HUES6 (cell line): ENCODE measurements around the gene TM4SF5.

Experiments used
- H3K27ac ChIP-seq: 2 replicates; pipeline ENCODE4 v1.7.0; 2013; ENCODE audit warnings: low read depth, mild to moderate bottlenecking, low read length, inconsistent platforms
- H3K27me3 ChIP-seq: 2 replicates; pipeline ENCODE4 v1.6.1; 2013; ENCODE audit warnings: low read length; ENCODE audit not compliant: control insufficient read depth, insufficient read depth
- H3K36me3 ChIP-seq: 2 replicates; pipeline ENCODE4 v1.6.1; 2013; ENCODE audit warnings: low read length; ENCODE audit not compliant: control insufficient read depth, insufficient read depth
- H3K4me1 ChIP-seq: 2 replicates; pipeline ENCODE4 v1.6.1; 2013; ENCODE audit warnings: low read length; ENCODE audit not compliant: control insufficient read depth, insufficient read depth
- H3K4me3 ChIP-seq: 2 replicates; pipeline ENCODE4 v1.5.1; 2013; ENCODE audit warnings: low read depth, low read length
- H3K9ac ChIP-seq: one replicate; pipeline ENCODE4 v1.6.1; 2013; ENCODE audit warnings: mild to moderate bottlenecking, low read length
- H3K9me3 ChIP-seq: 2 replicates; pipeline ENCODE4 v1.6.1; 2013; ENCODE audit warnings: low read depth, low read length; ENCODE audit not compliant: control insufficient read depth, insufficient read depth

Gene TM4SF5

GRCh38 chr17:4748686-4749085 is 23.0 kb upstream of the TM4SF5 start:
- Histone ChIP-seq H3K4me3 (no peak overlapping the region), H3K27me3 (peaks cover 25% of the 10 kb centered on the region), H3K9ac (no peak overlapping the region), H3K4me1 (peaks cover 9% of the 10 kb centered on the region), H3K36me3 (no peaks in the 10 kb centered on the region), H3K9me3 (no peaks in the 10 kb centered on the region), H3K27ac (no peak overlapping the region)

DNA sequence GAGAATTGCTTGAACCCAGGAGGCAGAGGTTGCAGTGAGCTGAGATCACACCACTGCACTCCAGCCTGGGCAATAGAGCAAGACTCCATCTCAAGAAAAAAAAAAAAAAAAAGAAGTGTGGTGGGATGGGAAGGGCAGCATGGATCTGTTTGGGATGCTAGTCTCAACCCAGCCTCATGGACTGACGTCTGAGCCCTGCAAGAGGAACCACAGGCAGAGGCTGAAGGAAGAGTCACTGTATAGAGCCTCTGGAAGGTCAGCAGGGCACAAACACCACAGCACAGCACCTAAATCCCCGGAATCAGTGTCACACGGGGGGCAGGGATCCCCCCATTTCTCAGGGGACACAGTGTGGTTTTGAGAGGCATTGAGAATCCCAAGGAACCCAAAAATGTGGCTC is 21.1 kb upstream of the TM4SF5 start:
- H3K4me1 ChIP-seq, result peaks cover 5% of the 10 kb centered on the region; the same call in 1 of the 2 replicates
- no peak overlapping the region for H3K9ac ChIP-seq
- H3K9me3 ChIP-seq, result no peaks in the 10 kb centered on the region
- H3K27me3 ChIP-seq, result peaks cover 13% of the 10 kb centered on the region; the same call in 1 of the 2 replicates
- no peak overlapping the region for H3K4me3 ChIP-seq
- H3K27ac ChIP-seq, result no peak overlapping the region
- no peaks in the 10 kb centered on the region for H3K36me3 ChIP-seq

- H3K9ac ChIP-seq, result no peak overlapping the region
- H3K9me3 ChIP-seq, result no peaks in the 10 kb centered on the region
- H3K27ac ChIP-seq, result no peak overlapping the region
- H3K36me3 ChIP-seq, result no peaks in the 10 kb centered on the region
- H3K4me1 ChIP-seq, result no peaks in the 10 kb centered on the region
- peaks cover 7% of the 10 kb centered on the region; the same call in 1 of the 2 replicates for H3K27me3 ChIP-seq
- H3K4me3 ChIP-seq, result no peak overlapping the region
Observed at GRCh38 chr17:4751932-4752331, 19.8 kb upstream of the TM4SF5 start.

DNA sequence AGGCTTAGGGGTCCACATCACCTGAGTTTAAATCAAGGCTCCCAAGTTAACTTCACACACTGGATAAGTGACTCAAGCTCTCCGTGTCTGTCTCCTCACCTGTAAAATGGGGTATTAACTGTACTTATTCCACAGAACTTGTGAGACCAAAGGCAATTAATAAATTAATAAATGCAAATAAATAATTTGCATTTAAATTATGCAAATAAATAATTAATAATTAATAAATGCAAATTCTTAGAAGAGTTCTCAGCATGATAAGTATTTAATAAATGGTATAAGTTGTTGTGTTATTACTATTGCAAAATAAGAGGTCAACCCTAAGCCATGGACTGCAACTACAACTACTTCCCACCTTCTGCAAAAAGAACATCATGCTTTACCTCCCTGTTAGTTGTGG is 18.3 kb upstream of the TM4SF5 start:
- no peak overlapping the region for H3K27ac ChIP-seq
- no peaks in the 10 kb centered on the region for H3K9me3 ChIP-seq

DNA sequence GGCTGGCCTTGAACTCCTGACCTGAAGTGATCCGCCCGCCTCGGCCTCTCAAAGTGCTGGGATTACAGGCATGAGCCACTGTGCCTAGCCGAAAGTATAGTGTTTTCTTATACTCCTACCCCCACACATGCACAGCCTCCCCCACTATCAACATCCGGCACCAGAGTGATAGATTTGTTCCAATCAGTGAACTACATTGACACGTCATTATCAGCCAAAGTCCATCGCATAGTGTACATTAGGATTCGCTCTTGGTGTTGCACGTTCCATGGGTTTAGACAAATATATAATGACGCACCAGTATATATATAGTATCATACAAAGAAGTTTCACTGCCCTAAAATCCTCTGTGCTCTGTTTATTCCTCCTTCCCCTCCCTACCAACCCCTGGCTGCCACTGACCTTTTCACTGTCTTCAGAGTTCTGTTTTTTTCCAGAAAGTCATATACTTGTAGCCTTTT is 11.9 kb upstream of the TM4SF5 start:
- Histone ChIP-seq H3K4me1 (no peaks in the 10 kb centered on the region), H3K4me3 (no peak overlapping the region), H3K36me3 (no peaks in the 10 kb centered on the region), H3K9ac (no peak overlapping the region), H3K27ac (no peak overlapping the region), H3K27me3 (peaks cover 3% of the 10 kb centered on the region; the same call in 1 of the 2 replicates), H3K9me3 (no peaks in the 10 kb centered on the region)

More for the DNA sequence above, 18.3 kb upstream of the TM4SF5 start:
- Histone ChIP-seq H3K4me1 (no peaks in the 10 kb centered on the region), H3K36me3 (no peaks in the 10 kb centered on the region), H3K9ac (no peak overlapping the region), H3K4me3 (no peak overlapping the region), H3K27me3 (peaks cover 7% of the 10 kb centered on the region; the same call in 1 of the 2 replicates)

- Histone ChIP-seq H3K9me3 (no peaks in the 10 kb centered on the region), H3K27me3 (no peaks in the 10 kb centered on the region), H3K27ac (no peak overlapping the region), H3K9ac (no peak overlapping the region), H3K4me1 (no peaks in the 10 kb centered on the region), H3K36me3 (no peaks in the 10 kb centered on the region), H3K4me3 (no peak overlapping the region)
Observed at GRCh38 chr17:4764595-4764994, 7.1 kb upstream of the TM4SF5 start.

GRCh38 chr17:4766201-4766600 is 5.5 kb upstream of the TM4SF5 start:
- Histone ChIP-seq H3K27me3 (no peaks in the 10 kb centered on the region), H3K9me3 (no peaks in the 10 kb centered on the region), H3K36me3 (no peaks in the 10 kb centered on the region), H3K4me1 (no peaks in the 10 kb centered on the region), H3K9ac (no peak overlapping the region), H3K4me3 (no peak overlapping the region), H3K27ac (no peak overlapping the region)

DNA sequence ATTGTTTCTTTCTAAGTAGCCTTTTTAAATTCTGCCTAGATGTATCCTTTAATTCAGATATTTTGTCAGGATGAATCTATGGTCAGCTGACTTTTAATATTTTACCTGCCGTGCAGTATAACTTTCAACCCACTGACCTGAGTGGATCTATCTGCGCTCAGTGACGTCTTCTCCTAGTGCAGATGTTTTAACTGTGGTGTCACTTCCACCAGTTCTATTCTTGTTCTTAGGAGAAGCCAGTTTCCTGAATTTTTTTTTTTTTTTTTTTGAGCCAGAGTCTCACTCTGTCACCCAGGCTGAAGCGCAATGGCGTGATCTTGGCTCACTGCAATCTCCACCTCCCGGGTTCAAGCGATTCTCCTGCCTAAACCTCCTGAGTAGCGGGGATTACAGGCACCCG is 5.0 kb upstream of the TM4SF5 start:
- H3K27me3 ChIP-seq, result no peaks in the 10 kb centered on the region
- no peaks in the 10 kb centered on the region for H3K4me1 ChIP-seq
- H3K4me3 ChIP-seq, result no peak overlapping the region
- H3K9ac ChIP-seq, result no peak overlapping the region
- H3K27ac ChIP-seq, result no peak overlapping the region
- H3K36me3 ChIP-seq, result no peaks in the 10 kb centered on the region
- H3K9me3 ChIP-seq, result no peaks in the 10 kb centered on the region

- Histone ChIP-seq H3K9ac (no peak overlapping the region), H3K9me3 (no peaks in the 10 kb centered on the region), H3K4me1 (no peaks in the 10 kb centered on the region), H3K27me3 (no peaks in the 10 kb centered on the region), H3K4me3 (no peak overlapping the region), H3K27ac (no peak overlapping the region), H3K36me3 (no peaks in the 10 kb centered on the region)
Observed at GRCh38 chr17:4768298-4768697, 3.4 kb upstream of the TM4SF5 start.

DNA sequence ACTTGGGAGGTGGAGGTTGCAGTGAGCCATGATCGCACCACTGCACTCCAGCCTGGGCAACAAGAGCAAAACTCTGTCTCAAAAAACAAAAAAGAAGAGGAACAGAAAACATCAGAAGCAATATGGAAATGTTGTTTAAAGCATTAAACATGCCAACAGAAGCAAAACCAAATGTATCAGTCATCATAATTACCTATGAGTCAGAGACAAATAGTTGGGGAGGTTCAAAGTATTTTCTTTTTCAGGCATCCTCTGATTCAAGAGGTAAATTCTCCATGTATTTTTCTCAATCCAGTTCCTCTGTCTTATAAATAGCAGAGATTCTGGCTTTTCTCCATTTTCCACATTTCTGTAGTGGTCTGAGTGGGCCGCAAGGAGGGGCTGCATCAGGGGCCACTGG is 2.1 kb upstream of the TM4SF5 start:
- Histone ChIP-seq H3K4me3 (no peak overlapping the region), H3K27ac (no peak overlapping the region), H3K36me3 (no peaks in the 10 kb centered on the region), H3K4me1 (no peaks in the 10 kb centered on the region), H3K9me3 (no peaks in the 10 kb centered on the region), H3K27me3 (no peaks in the 10 kb centered on the region), H3K9ac (no peak overlapping the region)

DNA sequence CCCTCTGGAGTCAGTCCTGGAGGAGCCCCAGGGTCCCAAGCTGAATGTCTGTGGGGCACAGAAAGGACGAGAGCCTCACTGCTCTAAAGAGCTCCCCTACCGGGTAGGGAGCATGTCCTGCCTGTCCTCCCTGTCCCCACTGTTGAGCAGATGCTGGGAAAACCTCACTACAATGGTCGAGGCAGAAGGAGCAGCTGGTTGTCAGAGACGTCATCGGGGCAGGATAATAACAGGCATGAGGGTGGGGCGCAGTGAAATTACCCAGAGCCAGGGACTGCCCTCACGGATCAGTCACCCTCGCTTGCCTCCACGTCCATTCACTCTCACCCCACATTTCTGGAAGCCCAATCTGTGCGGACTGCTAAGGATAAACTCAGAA is 538 bp downstream of the TM4SF5 start:
- Histone ChIP-seq H3K9me3 (no peaks in the 10 kb centered on the region), H3K27ac (no peak overlapping the region), H3K4me3 (no peak overlapping the region), H3K9ac (no peak overlapping the region), H3K4me1 (no peaks in the 10 kb centered on the region), H3K36me3 (no peaks in the 10 kb centered on the region), H3K27me3 (no peaks in the 10 kb centered on the region)
